Measurements from ENCODE around the gene LNX1. TPM values are rescaled to one million over a fixed set of nuclear protein-coding genes. Genes with fewer than 3 reads are reported as not detected.

Gene LNX1
- total RNA-seq, 1 donor from 2014 or later = not detected

GRCh38 chr4:53507058-53507457 is 84.2 kb downstream of the LNX1 start:
- Mint-ChIP-seq H3K27ac (ENCODE audit: unreplicated experiment) (no peak overlapping the region), H3K9me3 (no peaks in the 10 kb centered on the region), H3K27me3 (ENCODE audit: low read depth) (no peaks in the 10 kb centered on the region), H3K36me3 (ENCODE audit: low read depth) (no peaks in the 10 kb centered on the region), H3K4me3 (no peak overlapping the region), H3K4me1 (no peaks in the 10 kb centered on the region)
- DNase-seq (ENCODE audit: low read depth, low spot score) = no peak
- TF ChIP-seq CTCF (conservative IDR thresholded peaks at IDR 0.05) = no peak

- no peak for DNase-seq (ENCODE audit: low read depth, low spot score)
- no peak for TF ChIP-seq CTCF (conservative IDR thresholded peaks at IDR 0.05)
- Mint-ChIP-seq H3K27ac (ENCODE audit: unreplicated experiment) (no peak overlapping the region), H3K4me3 (no peak overlapping the region), H3K27me3 (ENCODE audit: low read depth) (no peaks in the 10 kb centered on the region), H3K4me1 (no peaks in the 10 kb centered on the region), H3K9me3 (no peaks in the 10 kb centered on the region), H3K36me3 (ENCODE audit: low read depth) (no peaks in the 10 kb centered on the region)
Measured at GRCh38 chr4:53505947-53506346, 85.3 kb downstream of the LNX1 start.

- TF ChIP-seq CTCF (conservative IDR thresholded peaks at IDR 0.05) = no peak
- Mint-ChIP-seq H3K27me3 (ENCODE audit: low read depth) (no peaks in the 10 kb centered on the region), H3K27ac (ENCODE audit: unreplicated experiment) (no peak overlapping the region), H3K4me3 (no peak overlapping the region), H3K9me3 (no peaks in the 10 kb centered on the region), H3K4me1 (peaks cover 15% of the 10 kb centered on the region), H3K36me3 (ENCODE audit: low read depth) (no peaks in the 10 kb centered on the region)
- no peak for DNase-seq (ENCODE audit: low read depth, low spot score)
Measured at GRCh38 chr4:53502094-53502493, 89.2 kb downstream of the LNX1 start.

GRCh38 chr4:53501561-53501960 is 89.7 kb downstream of the LNX1 start:
- TF ChIP-seq CTCF (conservative IDR thresholded peaks at IDR 0.05) = no peak
- Mint-ChIP-seq H3K27ac (ENCODE audit: unreplicated experiment) (no peak overlapping the region), H3K36me3 (ENCODE audit: low read depth) (no peaks in the 10 kb centered on the region), H3K4me3 (no peak overlapping the region), H3K9me3 (no peaks in the 10 kb centered on the region), H3K27me3 (ENCODE audit: low read depth) (no peaks in the 10 kb centered on the region), H3K4me1 (peaks cover 20% of the 10 kb centered on the region)
- no peak for DNase-seq (ENCODE audit: low read depth, low spot score)

GRCh38 chr4:53500546-53500945 is 90.7 kb downstream of the LNX1 start:
- DNase-seq (ENCODE audit: low read depth, low spot score) = no peak
- Mint-ChIP-seq H3K9me3 (no peaks in the 10 kb centered on the region), H3K27ac (ENCODE audit: unreplicated experiment) (no peak overlapping the region), H3K36me3 (ENCODE audit: low read depth) (no peaks in the 10 kb centered on the region), H3K4me3 (no peak overlapping the region), H3K4me1 (peaks cover 20% of the 10 kb centered on the region), H3K27me3 (ENCODE audit: low read depth) (no peaks in the 10 kb centered on the region)
- TF ChIP-seq CTCF (conservative IDR thresholded peaks at IDR 0.05) = no peak

- DNase-seq (ENCODE audit: low read depth, low spot score) = no peak
- no peaks in the 10 kb centered on the region for H3K36me3 Mint-ChIP-seq (ENCODE audit: low read depth)
- H3K4me1 Mint-ChIP-seq = peaks cover 20% of the 10 kb centered on the region
- no peak for TF ChIP-seq CTCF (conservative IDR thresholded peaks at IDR 0.05)
- no peaks in the 10 kb centered on the region for H3K9me3 Mint-ChIP-seq
- no peaks in the 10 kb centered on the region for H3K27me3 Mint-ChIP-seq (ENCODE audit: low read depth)
- H3K4me3 Mint-ChIP-seq = no peak overlapping the region
- no peak overlapping the region for H3K27ac Mint-ChIP-seq (ENCODE audit: unreplicated experiment)
Measured at GRCh38 chr4:53499791-53500190, 91.5 kb downstream of the LNX1 start.
